B cell (primary cell): Measurements from ENCODE around the gene IFT52. TPM values are rescaled to one million over a fixed set of nuclear protein-coding genes. Genes with fewer than 3 reads are reported as not detected.

Source experiments
- ATAC-seq: fragments of 200-7000 bp; cut with Tn5 transposase; one replicate; pipeline ENCODE4 v1.10.0; 2021; ENCODE audit warnings: low read depth, mild to moderate bottlenecking, moderate number of reproducible peaks, moderate library complexity
- CTCF ChIA-PET: fragments of 350-600 bp; sonication (Branson Sonifier 250); formaldehyde crosslinking; loops from one replicate; lab custom pipeline; 2021; ENCODE audit warnings: antibody characterized with exemption, inconsistent platforms; lab: Charles Lee
- POLR2A ChIA-PET: fragments of 350-600 bp; sonication (Branson Sonifier 250); formaldehyde crosslinking; loops from one replicate; lab custom pipeline; 2021; ENCODE audit warnings: antibody characterized with exemption; lab: Charles Lee
- DNase-seq: peaks from one replicate; pipeline ENCODE4 v3.0.0; 2013
- H2AFZ ChIP-seq: 2 replicates; pipeline ENCODE4 v1.6.1; 2012; ENCODE audit warnings: mild to moderate bottlenecking, low read depth, low read length; ENCODE audit not compliant: insufficient read depth, poor library complexity, severe bottlenecking
- H3K27ac ChIP-seq, 2 donors: 1 replicate in 1 of 2; 2 replicates in 1 of 2; pipeline ENCODE4 v1.5.1; 2012 to 2013; ENCODE audit warnings: low read length in 2 of 2, mild to moderate bottlenecking in 2 of 2, moderate library complexity in 1 of 2
- H3K27me3 ChIP-seq, 4 experiments: fragments of 200-600 bp in 1 of 4; sonication (generic) in 1 of 4; replicated peaks in 1 of 4; 1 replicate in 2 of 4; 2 replicates in 2 of 4; pipeline versions ENCODE4 v1.6.1 to v1.7.0; 2013 to 2016; ENCODE audit warnings: low read length in 3 of 4, mild to moderate bottlenecking in 2 of 4, mixed read lengths in 1 of 4, moderate library complexity in 1 of 4; ENCODE audit not compliant: insufficient read depth in 4 of 4, control insufficient read depth in 3 of 4; ENCODE audit errors: control extremely low read depth in 1 of 4
- H3K36me3 ChIP-seq, 2 experiments: replicated peaks in 1 of 2; 1 replicate in 1 of 2; 2 replicates in 1 of 2; pipeline versions ENCODE4 v1.6.1 to v1.7.1; 2013; ENCODE audit warnings: low read length in 1 of 2; ENCODE audit not compliant: insufficient read depth in 2 of 2, control insufficient read depth in 1 of 2; ENCODE audit errors: control extremely low read depth in 1 of 2, extremely low read depth in 1 of 2
- H3K4me1 ChIP-seq, 2 donors: fragments of 200-600 bp in 1 of 2; sonication (generic) in 1 of 2; 1 replicate in 1 of 2; 2 replicates in 1 of 2; pipeline versions ENCODE4 v1.5.1 to v1.6.1; 2013 to 2017; ENCODE audit warnings: low read length in 2 of 2; ENCODE audit not compliant: control insufficient read depth in 2 of 2, insufficient read depth in 2 of 2
- H3K4me2 ChIP-seq: replicated peaks from 2 replicates; pipeline ENCODE3; 2012; ENCODE audit warnings: mild to moderate bottlenecking, low read depth, low read length; ENCODE audit not compliant: poor library complexity, severe bottlenecking
- H3K4me3 ChIP-seq, 5 experiments: fragments of 200-600 bp in 1 of 5; sonication (generic) in 1 of 5; 1 replicate in 3 of 5; 2 replicates in 2 of 5; pipeline versions ENCODE4 v1.5.1 to v1.7.0; 2011 to 2016; ENCODE audit warnings: low read length in 4 of 5, mild to moderate bottlenecking in 4 of 5, low read depth in 2 of 5, control low read depth in 1 of 5, moderate library complexity in 1 of 5; ENCODE audit not compliant: insufficient read depth in 1 of 5; ENCODE audit errors: control extremely low read depth in 1 of 5, extremely low read depth in 1 of 5
- H3K79me2 ChIP-seq: fragments of 200-600 bp; sonication (generic); one replicate; pipeline ENCODE4 v1.6.0; 2016; ENCODE audit warnings: low read length; ENCODE audit not compliant: control insufficient read depth, insufficient read depth
- H3K9ac ChIP-seq: fragments of 200-600 bp; sonication (generic); 2 replicates; pipeline ENCODE4 v1.6.1; 2017; ENCODE audit warnings: mild to moderate bottlenecking, low read length, moderate library complexity
- H3K9me3 ChIP-seq, 3 donors: one replicate each; pipeline versions ENCODE4 v1.6.1 to v1.7.1; 2013; ENCODE audit warnings: low read length in 2 of 3; ENCODE audit not compliant: control insufficient read depth in 2 of 3, insufficient read depth in 1 of 3; ENCODE audit errors: control extremely low read depth in 1 of 3
- H4K20me1 ChIP-seq: 2 replicates; pipeline ENCODE4 v1.6.0; 2012; ENCODE audit warnings: mild to moderate bottlenecking, low read length; ENCODE audit not compliant: insufficient read depth, control insufficient read depth, poor library complexity, severe bottlenecking
- H3K27ac Mint-ChIP-seq: one replicate; pipeline ENCODE4 v1.8.0; 2021; ENCODE audit warnings: mixed read lengths
- H3K27me3 Mint-ChIP-seq: one replicate; pipeline ENCODE4 v1.8.0; 2021; ENCODE audit warnings: mixed read lengths
- H3K4me1 Mint-ChIP-seq: one replicate; pipeline ENCODE4 v1.8.0; 2021; ENCODE audit warnings: mixed read lengths
- H3K4me3 Mint-ChIP-seq: one replicate; pipeline ENCODE4 v1.8.0; 2021; ENCODE audit warnings: mixed read lengths
- H3K9me3 Mint-ChIP-seq: one replicate; pipeline ENCODE4 v1.8.0; 2022; ENCODE audit warnings: mixed read lengths; ENCODE audit not compliant: insufficient read depth
- CTCF ChIP-seq: fragments of 200-600 bp; IDR thresholded peaks from one replicate; pipeline ENCODE4 v1.8.0; 2022; ENCODE audit warnings: antibody characterized with exemption, mild to moderate bottlenecking
- EZH2 ChIP-seq: IDR thresholded peaks from 2 replicates; pipeline ENCODE4 v1.6.1; 2012; ENCODE audit warnings: borderline replicate concordance, low read depth, mild to moderate bottlenecking, moderate library complexity, low read length; ENCODE audit not compliant: insufficient read depth, poor library complexity, severe bottlenecking
- WGBS: methylation state at CpG from one replicate; pipeline ENCODE4 v1.1.5; 2013; ENCODE audit warnings: missing lambda C conversion rate; ENCODE audit not compliant: insufficient coverage; 5-methylcytosine and 5-hydroxymethylcytosine counted together
- intact Hi-C: fragments of 100-400 bp; cut with micrococcal nuclease; formaldehyde crosslinking; loops from one replicate; pipeline ENCODE4 v1.10.0; 2022
- polyA plus RNA-seq: library from polyadenylated mRNA; depleted of rRNA; stranded (reverse); fragments of >200 nt; gene quantifications from 2 replicates; pipeline ENCODE4 v1.2.3, GENCODE V29; 2012
- total RNA-seq, 2 donors: library from RNA; stranded (reverse); fragments of 120-200 nt in 1 of 2; gene quantifications; 1 replicate in 1 of 2; 2 replicates in 1 of 2; pipeline versions ENCODE4 v1.2.3 to v1.2.4, GENCODE V29; 2013 to 2022

Gene IFT52
- total and polyA plus RNA-seq, 2 donors (not counting 1 experiment from before 2014, with no cell fraction given) = 16.7 to 18.4 TPM

GRCh38 chr20:43689165-43689564 lies 98.4 kb downstream of the IFT52 start:
- no peaks in the 10 kb centered on the region for H4K20me1 ChIP-seq
- H2AFZ ChIP-seq = no peak overlapping the region
- no peak for ATAC-seq
- no peaks in the 10 kb centered on the region for H3K9me3 Mint-ChIP-seq
- DNase-seq = no peak
- H3K4me2 ChIP-seq = no peak overlapping the region
- H3K4me1 ChIP-seq = peaks cover 0 to 14% of the 10 kb centered on the region in 2 donors
- ChIA-PET POLR2A (no interaction called here), CTCF (interaction anchor here (0.5 to 9.4 kb wide), 5 partner anchors 18 to 151 kb away, joined by 3 to 273 read pairs (median 4); partner anchors contain the start of gene SGK2)
- intact Hi-C loops = no loop called here
- H3K27ac Mint-ChIP-seq = peak overlapping the region; percentile 80
- peaks cover 0 to 42% of the 10 kb centered on the region in 2 experiments for H3K36me3 ChIP-seq
- no peak overlapping the region for H3K27ac ChIP-seq
- WGBS = 96% methylated on average over 4 of the region's 4 CpGs
- TF ChIP-seq EZH2 (no peak), CTCF (no peak)
- H3K4me3 ChIP-seq = no peak overlapping the region
- no peak overlapping the region for H3K4me3 Mint-ChIP-seq
- H3K9me3 ChIP-seq = no peaks in the 10 kb centered on the region
- H3K4me1 Mint-ChIP-seq = peaks cover 8% of the 10 kb centered on the region
- no peaks in the 10 kb centered on the region for H3K27me3 Mint-ChIP-seq
- H3K27me3 ChIP-seq = no peaks in the 10 kb centered on the region
- no peak overlapping the region for H3K9ac ChIP-seq
- peaks cover 3% of the 10 kb centered on the region for H3K79me2 ChIP-seq

GRCh38 chr20:43690943-43691598 lies 100.3 kb downstream of the IFT52 start:
- no peaks in the 10 kb centered on the region for H3K27me3 ChIP-seq
- H4K20me1 ChIP-seq = no peaks in the 10 kb centered on the region
- Mint-ChIP-seq H3K4me3 (no peak overlapping the region), H3K4me1 (peaks cover 7% of the 10 kb centered on the region), H3K27ac (peak overlapping the region; percentile 37), H3K9me3 (no peaks in the 10 kb centered on the region), H3K27me3 (no peaks in the 10 kb centered on the region)
- WGBS = 100% methylated on average over 4 of the region's 9 CpGs
- H3K79me2 ChIP-seq = peaks cover 3% of the 10 kb centered on the region
- DNase-seq (no peak), ATAC-seq (no peak)
- ChIA-PET POLR2A (interaction anchor here (0.7 to 1.2 kb wide), 3 partner anchors 9 to 153 kb away, joined by 3 to 4 read pairs (median 4); partner anchors contain the start of gene IFT52), CTCF (interaction anchor here (0.6 to 9.4 kb wide), 31 partner anchors 10 to 498 kb away, joined by 3 to 273 read pairs (median 4); partner anchors contain the start of genes IFT52 and SRSF6)
- H3K9me3 ChIP-seq = no peaks in the 10 kb centered on the region
- no peak overlapping the region for H3K9ac ChIP-seq
- H3K4me2 ChIP-seq = no peak overlapping the region
- no peak overlapping the region for H2AFZ ChIP-seq
- no peak for TF ChIP-seq EZH2
- TF ChIP-seq CTCF = no peak
- peaks cover 0 to 44% of the 10 kb centered on the region in 2 experiments for H3K36me3 ChIP-seq
- H3K4me3 ChIP-seq = no peak overlapping the region
- intact Hi-C loops = loop anchor here (1.0 kb wide), 1 partner anchor 128 kb away; no protein-coding TSS in a partner anchor
- H3K4me1 ChIP-seq = peaks cover 0 to 6% of the 10 kb centered on the region in 2 donors
- no peak overlapping the region for H3K27ac ChIP-seq
